Bronchial epithelial cell (primary cell): ENCODE measurements around the gene SYMPK. TPM values are rescaled to one million over a fixed set of nuclear protein-coding genes. Genes with fewer than 3 reads are reported as not detected.

ENCODE experiments used
- DNase-seq: peaks from one replicate; pipeline ENCODE4 v3.0.0-alpha.2; 2010; ENCODE audit warnings: low read depth
- FAIRE-seq: peaks from 2 replicates; lab custom pipeline; 2011; peaks lifted over from hg19 to GRCh38; lab: Jason Lieb, UNC
- H3K27me3 ChIP-seq: 2 replicates; pipeline ENCODE4 v1.5.1; 2011; ENCODE audit warnings: low read length; ENCODE audit not compliant: control insufficient read depth, insufficient read depth
- H3K36me3 ChIP-seq: 2 replicates; pipeline ENCODE4 v1.5.1; 2011; ENCODE audit warnings: low read length; ENCODE audit not compliant: control insufficient read depth, insufficient read depth
- H3K4me3 ChIP-seq: 2 replicates; pipeline ENCODE4 v1.5.1; 2011; ENCODE audit warnings: mild to moderate bottlenecking, low read depth, low read length, control low read depth
- CTCF ChIP-seq: IDR thresholded peaks from 2 replicates; pipeline ENCODE4 v1.5.1; 2011; ENCODE audit warnings: mild to moderate bottlenecking, moderate library complexity, low read length, control low read depth, inconsistent platforms; ENCODE audit not compliant: insufficient read depth, severe bottlenecking
- total RNA-seq: library from RNA; depleted of rRNA; stranded (reverse); fragments of >200 nt; gene quantifications from 2 replicates; pipeline ENCODE4 v1.2.1, GENCODE V29; 2014

SYMPK gene
- total RNA-seq, 1 donor from 2014 or later: 27.9 TPM

- TF ChIP-seq CTCF: no peak
- Histone ChIP-seq H3K27me3 (peaks cover 15% of the 10 kb centered on the region), H3K36me3 (no peaks in the 10 kb centered on the region), H3K4me3 (no peak overlapping the region)
- FAIRE-seq: no peak
- no peak for DNase-seq
These were observed 3.6 kb upstream of the SYMPK start for GRCh38 chr19:45866400-45867176.

- DNase-seq (no peak), FAIRE-seq (no peak)
- H3K4me3 ChIP-seq: no peak overlapping the region
- no peak for TF ChIP-seq CTCF
- H3K36me3 ChIP-seq: no peaks in the 10 kb centered on the region
- peaks cover 15% of the 10 kb centered on the region for H3K27me3 ChIP-seq
These were observed 2.5 kb upstream of the SYMPK start for GRCh38 chr19:45865269-45865948.

- FAIRE-seq: no peak
- no peak overlapping the region for H3K4me3 ChIP-seq
These were observed 1.7 kb upstream of the SYMPK start for GRCh38 chr19:45864629-45865082.

GRCh38 chr19:45863840-45864628 lies 1.1 kb upstream of the SYMPK start, which contains the start of gene FOXA3:
Gene FOXA3 (plus strand): TSS chr19:45864326. CDS start chr19:45864457, 131 bp downstream.
- Histone ChIP-seq H3K4me3 (peak within 1 kb of the TSS; percentile 97), H3K36me3 (peaks cover 3% of the 10 kb centered on the region), H3K27me3 (peaks cover 15% of the 10 kb centered on the region)
- peak; percentile 48 for TF ChIP-seq CTCF
- DNase-seq: no peak
- FAIRE-seq: no peak

More at GRCh38 chr19:45864629-45865082, 1.7 kb upstream of the SYMPK start:
- TF ChIP-seq CTCF: no peak
- H3K36me3 ChIP-seq: peaks cover under 1% of the 10 kb centered on the region
- DNase-seq: no peak
- H3K27me3 ChIP-seq: peaks cover 15% of the 10 kb centered on the region

GRCh38 chr19:45863335-45863839 lies 440 bp upstream of the SYMPK start:
- DNase-seq (no peak), FAIRE-seq (no peak)
- peaks cover 3% of the 10 kb centered on the region for H3K36me3 ChIP-seq
- no peak for TF ChIP-seq CTCF
- peak overlapping the region; percentile 97 for H3K4me3 ChIP-seq
- H3K27me3 ChIP-seq: peaks cover 15% of the 10 kb centered on the region
